ENCODE measurements around the gene SH3PXD2A.

SH3PXD2A gene

GRCh38 chr10:103660364-103661197, 194.8 kb downstream of the SH3PXD2A start:
- peak; percentile 68 for DNase-seq

- peak; percentile 93 for DNase-seq
These were observed 195.6 kb downstream of the SH3PXD2A start for GRCh38 chr10:103659674-103660363.

DNA sequence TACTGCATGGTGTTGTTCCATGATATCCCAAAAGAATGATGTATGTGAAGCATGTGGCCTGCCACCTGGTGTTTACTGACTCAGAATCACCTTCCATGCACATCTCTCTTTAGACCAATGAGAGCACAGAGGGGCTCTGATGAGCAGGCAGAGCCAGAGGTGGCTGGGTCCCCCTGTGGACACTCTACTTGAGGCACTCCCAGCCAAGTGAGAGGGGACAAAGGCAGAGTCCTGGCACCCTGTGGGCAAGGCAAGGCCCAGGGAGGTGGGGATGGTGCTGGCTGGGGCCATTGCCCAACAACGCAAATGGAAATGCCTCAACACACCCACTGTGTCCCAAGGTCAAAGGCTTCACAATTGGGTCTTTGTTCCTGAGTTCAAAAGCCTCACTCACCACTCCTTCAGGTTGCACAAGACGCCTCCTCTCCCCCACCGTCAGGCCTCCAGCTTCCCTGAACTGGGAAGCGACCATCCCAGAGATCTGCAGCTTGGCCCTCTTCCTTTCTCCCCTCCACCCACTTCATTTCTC, 197.3 kb downstream of the SH3PXD2A start:
- DNase-seq = no peak

DNA sequence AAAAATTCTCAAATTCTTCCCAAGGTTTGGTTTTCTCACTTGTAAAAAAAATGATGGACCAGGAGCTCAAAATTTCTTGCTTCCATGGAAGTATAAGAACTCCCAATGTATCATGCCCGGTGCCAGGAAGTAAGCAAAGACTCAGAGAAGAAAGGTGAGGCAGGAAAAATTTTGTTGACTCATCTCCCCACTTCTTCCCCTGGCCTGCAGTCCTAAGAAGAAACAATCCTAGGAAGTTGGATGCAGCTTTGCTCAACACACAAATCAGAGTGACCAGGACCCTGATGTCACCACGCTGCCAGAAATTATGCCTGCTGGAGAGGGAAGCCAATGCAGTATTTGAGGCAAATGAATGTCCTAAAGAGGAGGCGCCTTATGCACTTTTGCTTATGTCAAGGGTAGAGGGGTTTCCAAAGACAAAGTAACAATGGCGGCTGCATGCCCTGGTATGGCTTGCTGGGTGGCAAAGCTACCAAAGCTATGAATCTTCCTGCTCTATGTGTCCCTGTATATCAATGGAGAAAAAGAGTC, 198.2 kb downstream of the SH3PXD2A start:
- DNase-seq = no peak

GRCh38 chr10:103654925-103655324, 200.5 kb downstream of the SH3PXD2A start:
- no peak for DNase-seq

DNA sequence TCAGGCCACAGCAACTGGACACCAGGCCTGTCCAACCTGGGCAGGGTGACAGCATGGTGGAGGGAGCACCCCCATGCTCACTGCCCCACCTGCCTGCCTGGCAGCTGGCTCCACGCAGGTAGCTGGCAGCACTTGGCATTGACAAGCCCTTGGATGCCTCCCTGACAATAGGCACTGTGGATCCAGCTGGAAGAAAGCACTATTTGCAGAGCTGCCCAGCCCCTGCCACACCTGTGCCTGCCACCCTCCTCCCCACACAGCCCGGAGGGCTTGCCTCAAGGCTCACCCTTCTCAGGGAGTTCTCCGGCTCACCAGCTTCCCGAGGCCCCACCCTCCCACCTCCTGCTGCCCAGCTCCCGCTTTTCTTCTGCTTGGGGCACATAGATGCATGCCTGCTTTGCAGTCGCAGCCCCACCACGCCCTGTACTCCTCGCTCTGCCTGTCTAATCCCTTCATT, 201.8 kb downstream of the SH3PXD2A start:
- no peak for DNase-seq

DNA sequence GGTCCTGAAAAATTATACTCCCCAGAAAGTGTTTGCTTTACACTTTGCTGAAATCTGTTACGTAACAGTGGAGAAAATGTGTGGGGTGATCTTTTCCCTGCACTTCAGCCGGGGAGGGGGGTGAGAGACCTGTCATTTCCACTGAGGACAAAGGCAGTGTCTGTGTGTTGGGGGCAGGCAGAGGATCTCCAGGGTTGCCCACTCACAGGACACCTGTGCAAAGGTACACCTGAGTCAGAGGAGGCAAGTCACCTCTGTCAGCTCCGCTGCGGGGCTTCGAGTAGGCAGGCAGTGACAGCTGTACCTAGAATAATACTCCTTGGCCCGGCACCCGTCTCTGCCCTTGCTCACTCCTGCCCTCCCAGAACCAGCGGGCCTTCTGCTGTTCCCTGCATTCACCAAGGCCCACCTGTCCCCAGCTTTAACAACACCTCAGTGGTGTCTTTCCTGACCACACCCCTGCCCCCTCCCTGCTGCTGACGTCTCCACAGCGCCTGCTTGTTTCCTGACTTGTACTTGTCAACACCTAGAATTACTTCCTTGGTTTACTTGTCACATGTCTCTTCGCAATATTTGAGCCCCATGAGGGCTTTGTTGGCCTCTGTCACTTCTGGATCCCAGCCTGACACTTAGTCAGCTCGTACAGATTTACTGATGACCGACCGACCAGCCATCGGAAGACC, 202.6 kb downstream of the SH3PXD2A start:
- DNase-seq = no peak

- DNase-seq = no peak
These were observed 203.4 kb downstream of the SH3PXD2A start for GRCh38 chr10:103651783-103652476.

DNA sequence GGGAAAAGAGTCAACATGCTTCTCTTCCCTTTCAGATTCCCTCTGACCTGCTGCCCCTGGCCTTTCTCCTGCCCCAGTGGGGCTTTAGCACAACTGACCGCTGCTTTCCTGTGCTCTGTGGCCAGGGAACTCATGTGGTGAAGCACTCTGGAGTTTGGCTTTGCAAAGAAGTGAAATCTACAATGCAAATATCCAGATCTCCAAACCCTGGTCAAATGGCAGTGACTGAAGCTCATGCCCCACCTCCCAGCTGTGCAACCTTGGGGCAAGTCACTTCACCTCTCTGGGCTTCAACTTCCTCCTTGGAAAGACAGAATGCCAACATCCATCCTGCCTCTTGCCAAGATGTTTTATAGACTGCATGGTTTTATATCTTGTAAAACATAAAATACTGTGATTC, 204.0 kb downstream of the SH3PXD2A start:
- no peak for DNase-seq

DNA sequence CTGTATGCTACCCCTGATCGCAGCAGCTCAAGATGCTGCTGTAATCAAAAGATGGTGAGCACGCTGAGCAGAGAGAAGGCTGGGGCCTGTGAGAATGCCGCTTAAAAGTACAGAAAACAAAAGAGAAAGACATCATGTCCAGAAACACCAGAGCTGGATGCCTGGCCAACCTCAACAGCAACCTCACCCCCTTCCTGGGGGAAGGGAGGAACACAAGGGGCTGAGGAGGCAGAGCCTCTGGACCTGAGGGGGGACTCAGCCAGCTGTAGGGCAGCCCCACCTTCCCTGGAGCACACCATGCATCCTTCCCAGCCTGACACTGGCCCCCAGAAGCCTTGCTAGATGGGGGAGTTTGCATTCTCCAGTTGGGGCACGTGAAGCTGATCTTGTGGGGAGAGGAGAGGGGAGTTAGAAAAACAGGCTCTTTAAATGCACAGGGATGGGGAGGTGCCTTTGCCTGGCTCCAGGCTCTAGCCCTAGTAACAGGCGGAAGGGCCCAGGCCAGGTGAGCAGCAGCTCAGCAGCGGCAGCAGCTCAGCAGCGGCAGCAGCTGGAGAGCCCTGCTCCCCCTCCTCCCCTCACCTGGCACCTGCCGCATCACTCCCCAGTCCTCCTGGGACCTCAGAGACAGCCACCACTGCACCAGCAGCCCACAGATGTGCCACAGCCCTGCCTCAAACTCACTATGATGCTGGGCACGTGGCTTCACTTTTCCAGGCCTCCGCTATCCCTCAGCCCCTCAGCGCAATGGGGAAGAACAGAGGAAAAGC, 205.5 kb downstream of the SH3PXD2A start:
- DNase-seq = no peak

- no peak for DNase-seq
These were observed 206.5 kb downstream of the SH3PXD2A start for GRCh38 chr10:103648636-103649532.

- DNase-seq = no peak
These were observed 207.1 kb downstream of the SH3PXD2A start for GRCh38 chr10:103648251-103648635.

DNA sequence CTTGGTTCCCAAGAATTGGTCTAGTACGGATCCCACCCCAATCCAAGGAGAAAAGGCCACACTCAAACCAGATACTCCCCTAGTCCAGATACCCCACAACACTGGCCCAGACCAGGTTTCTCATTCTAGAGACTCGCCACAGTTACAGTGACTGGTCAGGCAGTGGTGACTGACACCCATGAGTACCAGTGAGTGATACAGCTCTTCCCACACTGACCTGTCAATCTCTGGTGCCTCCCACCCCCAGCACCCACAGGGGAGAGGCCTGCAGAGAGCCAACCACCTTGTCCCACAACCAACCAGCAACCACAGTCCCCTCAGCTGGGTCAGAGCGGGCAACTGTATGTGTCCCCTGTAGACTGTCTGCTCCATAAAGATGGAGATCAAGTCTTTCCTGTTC, 209.1 kb downstream of the SH3PXD2A start:
- no peak for DNase-seq

DNA sequence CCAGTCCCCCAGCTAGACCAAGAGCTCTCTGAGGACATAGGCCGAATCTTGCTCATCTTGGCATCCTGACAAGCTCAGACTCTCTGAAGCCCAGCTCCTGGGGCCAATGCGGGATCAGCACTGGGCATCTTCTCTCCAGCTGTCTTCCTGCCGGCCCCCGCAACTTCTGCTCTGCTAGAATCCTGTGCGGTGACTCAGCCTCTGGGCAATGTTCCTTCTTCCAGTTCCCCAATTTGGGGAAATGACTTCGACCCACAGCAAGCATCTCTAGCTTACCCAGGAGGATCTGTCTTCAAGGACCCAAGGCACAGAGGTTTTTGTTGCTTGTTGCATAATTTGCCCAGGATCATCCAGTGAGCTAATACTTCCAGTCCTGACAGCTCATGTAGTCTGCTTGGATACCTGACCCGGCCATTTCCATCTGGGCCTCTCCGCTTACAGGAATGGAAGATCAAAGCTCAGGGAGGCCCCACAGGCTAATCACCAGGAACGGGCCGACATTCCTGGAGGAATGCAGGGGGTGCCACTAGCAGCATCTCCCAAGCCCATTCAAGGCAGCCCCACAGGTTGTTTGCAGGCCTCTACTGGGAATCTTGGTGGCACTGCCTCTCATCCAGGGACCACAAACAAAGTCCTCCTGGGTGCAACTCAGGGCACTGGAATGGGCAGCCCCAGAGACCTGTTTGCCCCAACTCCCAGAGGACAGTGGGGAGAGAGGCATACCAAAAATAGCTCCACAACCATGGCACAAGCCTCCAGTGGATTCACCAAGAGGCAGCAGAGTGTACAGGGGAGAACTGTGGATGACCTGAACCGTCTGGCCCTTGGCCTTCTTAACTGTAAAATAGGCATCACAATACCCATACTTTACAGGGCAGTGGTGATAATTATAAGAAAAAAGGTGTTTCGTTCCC, 210.0 kb downstream of the SH3PXD2A start:
- peak; percentile 99 for DNase-seq

GRCh38 chr10:103643381-103643780, 212.0 kb downstream of the SH3PXD2A start:
- no peak for DNase-seq

- DNase-seq = no peak
These were observed 214.1 kb downstream of the SH3PXD2A start for GRCh38 chr10:103641326-103641725.

DNA sequence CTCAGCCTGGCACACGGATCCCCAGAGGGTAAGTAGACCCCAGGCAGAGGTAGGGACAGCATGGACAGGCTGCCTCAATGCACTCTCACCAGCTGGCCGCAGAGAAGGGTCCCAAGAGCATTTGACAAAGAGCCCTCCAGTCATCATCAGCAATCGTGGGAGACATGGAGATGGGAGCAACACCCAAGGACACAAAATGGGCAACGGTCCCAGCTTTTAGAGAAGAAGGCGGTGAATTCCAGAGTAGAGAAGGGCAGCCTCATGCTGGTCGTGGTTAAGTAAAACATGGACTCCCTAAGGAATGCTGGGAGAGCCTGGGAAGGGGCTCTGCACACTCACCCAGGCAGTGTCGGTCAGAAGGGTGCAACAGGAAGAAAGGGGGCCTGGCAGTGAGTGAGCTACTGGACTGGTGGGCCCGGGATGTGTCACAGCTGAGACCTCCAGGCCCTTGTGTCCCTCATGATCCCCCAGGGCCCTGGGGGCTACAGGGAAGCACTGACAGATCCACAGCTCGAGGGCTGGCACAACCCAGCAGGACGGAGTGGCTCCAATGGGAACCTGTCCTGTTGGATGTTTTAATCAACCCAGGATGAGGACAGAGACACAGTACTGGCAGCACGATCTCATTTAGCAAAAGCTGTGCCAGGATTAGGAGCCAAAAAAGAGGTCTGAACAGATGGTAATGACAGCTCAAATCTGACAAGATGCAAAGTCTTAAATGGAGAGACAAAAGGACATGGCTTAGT, 214.8 kb downstream of the SH3PXD2A start:
- DNase-seq = peak; percentile 17

DNA sequence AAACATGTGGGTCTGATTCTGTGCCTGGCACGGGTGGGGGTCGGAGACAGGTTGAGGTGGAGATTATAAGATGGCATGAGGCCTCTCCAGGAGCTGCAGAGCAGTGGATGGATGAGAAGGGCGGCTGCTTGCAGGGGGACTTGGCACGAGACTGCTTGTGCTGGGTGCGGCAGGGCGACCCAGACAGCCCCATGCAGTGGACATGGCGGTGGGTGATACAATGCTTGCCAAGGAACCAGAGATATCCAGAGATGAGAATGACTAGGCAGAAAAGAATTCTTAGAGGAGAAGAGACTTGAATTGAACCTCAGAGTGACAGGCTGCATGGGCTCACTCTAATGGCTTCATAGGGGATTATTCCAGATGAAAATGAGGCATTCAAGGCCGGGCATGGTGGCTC, 216.4 kb downstream of the SH3PXD2A start:
- DNase-seq = peak; percentile 41

Data from EL (cell line).